Measurements from ENCODE around the gene ANTXR2. TPM values are rescaled to one million over a fixed set of nuclear protein-coding genes. Genes with fewer than 3 reads are reported as not detected.

The ANTXR2 gene
- polyA plus RNA-seq, 1 of the 3 experiments (the other 2 are of a cell fraction) = 48.8 TPM

GRCh38 chr4:79964020-79964399 is 109.0 kb downstream of the ANTXR2 start:
- no peak for DNase-seq
- Histone ChIP-seq H3K4me3 (ENCODE audit: low read depth in 2 of 2, low read length in 1 of 2) (no peak overlapping the region), H2AFZ (ENCODE audit: low read depth) (no peak overlapping the region), H3K4me1 (ENCODE audit: control insufficient read depth in 1 of 2, insufficient read depth in 2 of 2, low read depth in 1 of 2, low read length in 1 of 2) (peaks cover 0 to 6% of the 10 kb centered on the region in 2 experiments; a peak in 2 of 4 replicates), H4K20me1 (ENCODE audit: insufficient read depth) (no peaks in the 10 kb centered on the region), H3K79me2 (ENCODE audit: insufficient read depth) (peaks cover 11% of the 10 kb centered on the region; the same call in 1 of the 2 replicates), H3K9me2 (no peaks in the 10 kb centered on the region), H3K27me3 (ENCODE audit: insufficient read depth) (no peaks in the 10 kb centered on the region), H3K4me2 (no peak overlapping the region), H3F3A (replicated peaks; ENCODE audit: insufficient read depth) (peaks cover 17% of the 10 kb centered on the region), H3K36me3 (replicated peaks in 1 of 2; ENCODE audit: control insufficient read depth in 1 of 2, insufficient read depth in 2 of 2, low read length in 1 of 2) (peaks cover 32 to 59% of the 10 kb centered on the region in 2 experiments), H3K27ac (ENCODE audit: low read depth in 2 of 2, low read length in 1 of 2) (no peak overlapping the region), H3K9me3 (no peaks in the 10 kb centered on the region), H3K9ac (no peak overlapping the region)
- ChIA-PET CTCF (interaction anchor here (1.0 to 1.4 kb wide), 2 partner anchors 10 to 119 kb away, joined by 3 read pairs; no protein-coding TSS in a partner anchor), POLR2A (no interaction called here)
- 90% methylated on average over 8 of the region's 8 CpGs for WGBS (ENCODE audit: low lambda C conversion rate)
- TF ChIP-seq GATA2 (CRISPR knock-in tag; IDR thresholded peaks at IDR 0.05) = no peak

- POLR2A ChIA-PET = no interaction called here
These were observed 113.4 kb downstream of the ANTXR2 start for GRCh38 chr4:79959652-79960051.

More at GRCh38 chr4:79959652-79960051, 113.4 kb downstream of the ANTXR2 start:
- 96% methylated on average over 7 of the region's 7 CpGs for WGBS (ENCODE audit: low lambda C conversion rate)
- H3K9ac ChIP-seq = no peak overlapping the region
- no peaks in the 10 kb centered on the region for H3K27me3 ChIP-seq (ENCODE audit: insufficient read depth)
- H3F3A ChIP-seq (replicated peaks; ENCODE audit: insufficient read depth) = peaks cover 17% of the 10 kb centered on the region
- TF ChIP-seq PBX3 (IDR thresholded peaks at IDR 0.05) (no peak), EP300 (IDR thresholded peaks at IDR 0.05; ENCODE audit: borderline replicate concordance in 1 of 2, low read depth in 1 of 2, low read length in 1 of 2) (no peak), RCOR1 (IDR thresholded peaks at IDR 0.05; ENCODE audit: low read length) (no peak), RXRA (IDR thresholded peaks at IDR 0.05; ENCODE audit: borderline replicate concordance, low read depth) (no peak), POLR2AphosphoS5 (IDR thresholded peaks at IDR 0.05; ENCODE audit: low read depth, low read length) (no peak), MXI1 (IDR thresholded peaks at IDR 0.05; ENCODE audit: low read depth, low read length) (no peak), TEAD4 (IDR thresholded peaks at IDR 0.05; ENCODE audit: borderline replicate concordance, insufficient read depth) (no peak), SIN3A (IDR thresholded peaks at IDR 0.05; ENCODE audit: borderline replicate concordance, low read depth, low read length) (no peak), ELF1 (IDR thresholded peaks at IDR 0.05) (no peak), JUND (IDR thresholded peaks at IDR 0.05) (no peak), CHD2 (IDR thresholded peaks at IDR 0.05; ENCODE audit: low read length, partially characterized antibody) (no peak), MAX (IDR thresholded peaks at IDR 0.05; ENCODE audit: low read depth) (no peak), FOXJ3 (CRISPR knock-in tag; IDR thresholded peaks at IDR 0.05) (no peak), YY1 (IDR thresholded peaks at IDR 0.05; ENCODE audit: low read depth) (no peak), SMC3 (IDR thresholded peaks at IDR 0.05; ENCODE audit: low read depth, low read length) (no peak), NFIC (IDR thresholded peaks at IDR 0.05; ENCODE audit: borderline replicate concordance) (no peak)
- TF ChIP-seq, protein P1, sequence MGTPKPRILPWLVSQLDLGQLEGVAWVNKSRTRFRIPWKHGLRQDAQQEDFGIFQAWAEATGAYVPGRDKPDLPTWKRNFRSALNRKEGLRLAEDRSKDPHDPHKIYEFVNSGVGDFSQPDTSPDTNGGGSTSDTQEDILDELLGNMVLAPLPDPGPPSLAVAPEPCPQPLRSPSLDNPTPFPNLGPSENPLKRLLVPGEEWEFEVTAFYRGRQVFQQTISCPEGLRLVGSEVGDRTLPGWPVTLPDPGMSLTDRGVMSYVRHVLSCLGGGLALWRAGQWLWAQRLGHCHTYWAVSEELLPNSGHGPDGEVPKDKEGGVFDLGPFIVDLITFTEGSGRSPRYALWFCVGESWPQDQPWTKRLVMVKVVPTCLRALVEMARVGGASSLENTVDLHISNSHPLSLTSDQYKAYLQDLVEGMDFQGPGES (IDR thresholded peaks at IDR 0.05; ENCODE audit: low read depth, low read length) = no peak
- TF ChIP-seq, protein P2, sequence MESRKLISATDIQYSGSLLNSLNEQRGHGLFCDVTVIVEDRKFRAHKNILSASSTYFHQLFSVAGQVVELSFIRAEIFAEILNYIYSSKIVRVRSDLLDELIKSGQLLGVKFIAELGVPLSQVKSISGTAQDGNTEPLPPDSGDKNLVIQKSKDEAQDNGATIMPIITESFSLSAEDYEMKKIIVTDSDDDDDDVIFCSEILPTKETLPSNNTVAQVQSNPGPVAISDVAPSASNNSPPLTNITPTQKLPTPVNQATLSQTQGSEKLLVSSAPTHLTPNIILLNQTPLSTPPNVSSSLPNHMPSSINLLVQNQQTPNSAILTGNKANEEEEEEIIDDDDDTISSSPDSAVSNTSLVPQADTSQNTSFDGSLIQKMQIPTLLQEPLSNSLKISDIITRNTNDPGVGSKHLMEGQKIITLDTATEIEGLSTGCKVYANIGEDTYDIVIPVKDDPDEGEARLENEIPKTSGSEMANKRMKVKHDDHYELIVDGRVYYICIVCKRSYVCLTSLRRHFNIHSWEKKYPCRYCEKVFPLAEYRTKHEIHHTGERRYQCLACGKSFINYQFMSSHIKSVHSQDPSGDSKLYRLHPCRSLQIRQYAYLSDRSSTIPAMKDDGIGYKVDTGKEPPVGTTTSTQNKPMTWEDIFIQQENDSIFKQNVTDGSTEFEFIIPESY (IDR thresholded peaks at IDR 0.05; ENCODE audit: borderline replicate concordance, low read depth) = no peak
- TF ChIP-seq, protein P3, sequence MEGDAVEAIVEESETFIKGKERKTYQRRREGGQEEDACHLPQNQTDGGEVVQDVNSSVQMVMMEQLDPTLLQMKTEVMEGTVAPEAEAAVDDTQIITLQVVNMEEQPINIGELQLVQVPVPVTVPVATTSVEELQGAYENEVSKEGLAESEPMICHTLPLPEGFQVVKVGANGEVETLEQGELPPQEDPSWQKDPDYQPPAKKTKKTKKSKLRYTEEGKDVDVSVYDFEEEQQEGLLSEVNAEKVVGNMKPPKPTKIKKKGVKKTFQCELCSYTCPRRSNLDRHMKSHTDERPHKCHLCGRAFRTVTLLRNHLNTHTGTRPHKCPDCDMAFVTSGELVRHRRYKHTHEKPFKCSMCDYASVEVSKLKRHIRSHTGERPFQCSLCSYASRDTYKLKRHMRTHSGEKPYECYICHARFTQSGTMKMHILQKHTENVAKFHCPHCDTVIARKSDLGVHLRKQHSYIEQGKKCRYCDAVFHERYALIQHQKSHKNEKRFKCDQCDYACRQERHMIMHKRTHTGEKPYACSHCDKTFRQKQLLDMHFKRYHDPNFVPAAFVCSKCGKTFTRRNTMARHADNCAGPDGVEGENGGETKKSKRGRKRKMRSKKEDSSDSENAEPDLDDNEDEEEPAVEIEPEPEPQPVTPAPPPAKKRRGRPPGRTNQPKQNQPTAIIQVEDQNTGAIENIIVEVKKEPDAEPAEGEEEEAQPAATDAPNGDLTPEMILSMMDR (IDR thresholded peaks at IDR 0.05) = no peak
- no peaks in the 10 kb centered on the region for H4K20me1 ChIP-seq (ENCODE audit: insufficient read depth)
- no peaks in the 10 kb centered on the region for H3K9me2 ChIP-seq
- peaks cover 3 to 6% of the 10 kb centered on the region in 2 experiments; a peak in 2 of 4 replicates for H3K4me1 ChIP-seq (ENCODE audit: control insufficient read depth in 1 of 2, insufficient read depth in 2 of 2, low read depth in 1 of 2, low read length in 1 of 2)
- H3K36me3 ChIP-seq (replicated peaks in 1 of 2; ENCODE audit: control insufficient read depth in 1 of 2, insufficient read depth in 2 of 2, low read length in 1 of 2) = peaks cover 20 to 60% of the 10 kb centered on the region in 2 experiments
- CTCF ChIA-PET = no interaction called here
- H3K4me2 ChIP-seq = no peak overlapping the region
- no peak overlapping the region for H3K27ac ChIP-seq (ENCODE audit: low read depth in 2 of 2, low read length in 1 of 2)
- no peak overlapping the region for H2AFZ ChIP-seq (ENCODE audit: low read depth)
- H3K4me3 ChIP-seq (ENCODE audit: low read depth in 2 of 2, low read length in 1 of 2) = no peak overlapping the region
- no peaks in the 10 kb centered on the region for H3K9me3 ChIP-seq
- H3K79me2 ChIP-seq (ENCODE audit: insufficient read depth) = peaks cover 25% of the 10 kb centered on the region; the same call in 1 of the 2 replicates
- no peak for DNase-seq
